Stimulated activated CD8-positive, alpha-beta memory T cell treated with anti-CD3 and anti-CD28 coated beads, Interleukin-15, amount 100 ng/mL, for 24 hours (primary cell): ENCODE measurements around the gene SORCS3.

ENCODE experiments used
- DNase-seq: peaks from one replicate; pipeline ENCODE4 v3.0.0-alpha.2; 2020; ENCODE audit warnings: low read depth

The SORCS3 gene

DNA sequence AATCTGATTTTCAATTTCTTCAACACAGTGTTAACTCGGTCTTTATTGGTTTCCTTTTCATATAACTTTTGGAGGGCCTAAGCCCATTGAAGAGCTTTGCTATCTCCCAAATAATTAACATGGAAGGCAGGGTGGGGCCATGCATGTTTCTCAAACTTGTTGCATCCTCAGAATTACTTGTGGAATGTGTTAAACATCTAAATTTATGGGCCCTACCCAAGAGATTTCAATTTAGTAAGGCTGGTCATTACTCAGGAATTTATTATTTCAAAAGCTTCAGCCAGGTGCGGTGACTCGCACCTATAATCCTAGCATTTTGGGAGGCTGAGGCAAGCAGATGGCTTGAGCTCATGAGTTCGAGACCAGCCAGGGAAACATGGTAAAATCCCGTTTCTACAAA is 208.9 kb downstream of the SORCS3 start:
- no peak for DNase-seq

GRCh38 chr10:104867966-104868598 is 227.0 kb downstream of the SORCS3 start:
- DNase-seq, result no peak

DNA sequence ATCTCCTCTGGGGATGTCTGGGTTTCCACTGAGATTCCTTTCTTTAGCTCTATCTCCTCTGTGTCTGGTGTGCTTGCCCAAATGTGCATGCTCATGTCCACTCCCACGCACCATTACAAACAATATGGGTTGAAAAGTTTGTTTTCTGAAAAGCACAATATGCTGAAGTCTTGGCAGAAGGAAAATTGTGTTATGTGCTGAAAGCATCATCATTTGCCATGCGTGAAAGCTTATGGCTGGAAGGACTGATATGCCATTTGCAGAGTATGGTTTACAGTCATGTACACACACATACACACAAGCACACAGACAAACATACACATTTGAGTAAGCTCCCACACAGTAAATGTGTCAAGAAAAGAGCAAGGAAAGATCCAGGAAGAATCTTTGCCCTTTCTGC is 231.6 kb downstream of the SORCS3 start:
- no peak for DNase-seq

DNA sequence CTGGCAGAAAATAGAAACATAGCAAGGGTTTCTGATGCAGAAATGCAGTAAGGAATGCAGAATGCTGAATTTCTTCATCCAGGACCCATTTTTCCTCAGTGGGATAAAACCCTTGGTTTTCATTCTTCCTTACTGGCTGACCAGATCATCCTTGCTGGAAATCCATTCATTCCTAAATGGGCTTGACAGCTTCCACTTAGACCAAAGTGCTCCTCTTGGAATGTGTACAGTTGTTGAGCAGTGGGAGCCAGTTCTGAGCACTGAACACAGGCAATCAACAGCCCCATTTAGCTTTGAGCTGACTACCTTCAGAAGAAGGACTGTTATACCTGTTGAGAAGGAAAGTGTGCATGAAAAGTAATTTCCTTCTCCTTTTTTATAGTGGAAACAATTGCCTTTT is 232.1 kb downstream of the SORCS3 start:
- no peak for DNase-seq

DNA sequence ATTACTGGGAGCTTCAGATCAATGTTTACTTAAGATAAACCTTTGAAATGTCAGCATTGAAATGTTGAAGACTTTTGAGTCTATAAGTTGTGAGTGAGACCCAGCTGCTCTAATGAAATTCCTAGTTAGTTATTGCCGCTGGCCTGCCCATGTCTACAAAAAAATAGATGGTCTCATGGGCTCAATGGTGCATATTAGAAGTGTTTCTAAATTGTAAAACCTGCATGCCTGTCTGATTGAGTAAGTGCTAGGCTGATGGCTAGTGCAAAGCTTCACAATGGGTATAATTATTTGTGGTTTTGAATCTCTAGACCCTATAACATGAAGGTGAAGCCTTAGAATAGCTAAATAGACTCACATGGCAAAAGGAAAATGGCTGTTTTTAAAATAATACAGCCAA is 234.5 kb downstream of the SORCS3 start:
- DNase-seq, result no peak

DNA sequence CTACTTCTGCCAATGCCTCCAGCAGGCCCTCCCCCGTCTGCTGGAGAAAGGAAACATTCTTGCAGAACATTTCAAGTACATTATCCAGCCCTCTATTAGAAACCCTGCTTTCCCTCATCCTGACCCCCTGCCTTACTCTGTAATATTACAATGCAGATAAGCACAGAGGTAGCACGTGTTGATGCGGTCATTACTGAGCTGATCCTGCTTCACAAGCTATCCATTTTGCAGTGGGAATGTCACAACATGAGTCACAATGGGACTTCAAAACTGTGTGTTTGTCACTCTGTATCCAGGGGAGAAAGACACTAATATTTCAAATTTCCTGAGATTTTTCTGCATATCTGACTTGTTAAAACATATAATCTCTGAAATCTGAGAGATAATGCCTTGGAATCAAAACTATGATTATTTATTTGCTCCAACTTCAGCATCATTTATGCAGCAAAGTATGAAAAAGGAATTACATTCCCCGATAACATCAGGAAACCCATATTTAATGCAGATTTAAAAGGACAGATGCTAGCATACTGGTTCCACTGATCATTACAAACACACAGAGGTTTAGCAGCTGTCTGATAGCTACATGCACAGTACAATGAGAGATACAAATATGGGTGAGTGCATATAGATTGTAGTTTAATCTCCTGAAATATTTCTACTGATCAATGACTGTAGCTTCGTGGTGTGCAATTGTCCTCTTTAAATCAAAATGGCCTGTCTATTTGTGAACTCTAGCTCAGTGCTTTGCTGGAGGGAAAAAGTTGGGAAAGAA is 239.7 kb downstream of the SORCS3 start:
- no peak for DNase-seq

- DNase-seq, result no peak
These were observed 240.7 kb downstream of the SORCS3 start for GRCh38 chr10:104881740-104882139.

GRCh38 chr10:104892879-104893617 is 252.0 kb downstream of the SORCS3 start:
- no peak for DNase-seq

GRCh38 chr10:104893701-104894100 is 252.6 kb downstream of the SORCS3 start:
- DNase-seq, result no peak

DNA sequence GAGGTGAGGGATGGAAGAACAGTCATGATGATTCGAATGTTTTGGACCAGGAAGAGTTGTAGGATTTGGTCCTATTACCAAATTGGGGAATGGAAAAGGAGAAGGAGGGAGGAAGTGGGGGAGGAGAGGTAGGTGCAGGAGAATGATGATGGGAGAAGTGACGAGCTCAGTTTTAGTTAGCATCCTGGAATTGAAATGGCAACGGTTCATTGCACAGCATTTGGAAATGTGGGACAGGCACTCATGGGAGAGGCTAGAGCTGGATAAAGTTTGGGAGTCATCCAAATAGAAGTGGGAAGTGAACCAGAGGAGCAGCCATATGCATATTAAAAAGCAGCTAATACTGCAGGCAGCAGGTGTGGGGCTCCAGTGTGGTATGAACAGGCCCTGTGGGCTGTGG is 253.6 kb downstream of the SORCS3 start:
- no peak for DNase-seq

- DNase-seq, result no peak
These were observed 254.5 kb downstream of the SORCS3 start for GRCh38 chr10:104895541-104895940.

DNA sequence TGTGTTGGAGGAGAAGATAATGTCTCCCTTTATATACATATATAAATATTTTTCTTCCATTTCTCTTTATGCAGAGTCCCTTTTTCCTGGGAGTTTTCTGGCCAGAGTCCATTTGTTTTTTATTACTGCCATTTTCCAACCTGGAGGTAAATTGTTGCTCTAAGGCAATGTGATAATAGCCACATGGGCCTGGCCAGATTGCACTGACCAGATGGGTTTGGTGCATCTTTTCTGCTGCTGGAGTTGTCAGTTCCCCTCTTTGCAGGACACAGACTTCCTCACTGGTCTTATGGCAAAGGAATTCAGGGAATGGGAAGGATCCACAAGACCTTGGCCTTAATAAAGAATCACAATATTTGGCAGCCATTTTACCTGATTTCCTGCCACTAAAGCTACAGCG is 254.9 kb downstream of the SORCS3 start:
- no peak for DNase-seq

DNA sequence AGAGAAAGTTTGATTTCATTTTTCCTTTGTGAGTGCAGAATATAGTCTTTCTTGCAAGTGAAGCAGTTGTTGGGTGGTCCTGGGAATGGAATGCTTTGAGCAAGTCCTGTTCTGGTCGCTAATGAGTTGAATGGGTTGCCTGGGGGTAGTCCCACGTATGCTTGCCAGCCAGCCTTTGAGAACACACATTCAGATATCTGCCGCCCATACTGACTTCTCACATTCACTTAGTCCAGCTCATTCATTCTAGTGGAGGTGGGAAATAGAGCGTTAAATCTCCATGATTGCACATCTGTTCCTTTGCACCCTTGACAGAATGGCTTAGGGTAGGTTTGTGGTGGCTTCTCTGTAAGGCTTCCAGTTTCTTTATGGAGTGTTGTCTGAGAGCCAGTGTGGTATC is 256.6 kb downstream of the SORCS3 start:
- DNase-seq, result no peak

DNA sequence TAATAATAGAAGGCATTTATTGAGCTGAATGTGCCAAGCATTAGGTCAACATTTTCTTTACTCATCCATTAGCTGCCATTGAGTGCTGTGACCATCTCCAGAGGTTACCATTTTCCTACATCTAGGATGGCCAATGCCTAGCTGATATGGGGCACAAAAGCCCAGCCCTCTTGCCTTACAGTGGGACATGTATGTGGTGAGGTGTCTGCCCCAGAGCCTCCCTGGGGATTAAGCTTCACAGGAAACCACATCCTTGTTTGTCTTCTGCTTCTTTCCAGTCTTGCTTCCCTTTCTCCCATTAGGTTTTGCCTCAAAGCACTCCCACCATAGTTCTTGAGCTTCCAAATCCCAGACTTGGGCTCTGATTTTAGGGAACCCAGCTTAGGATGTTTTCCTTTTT is 258.7 kb downstream of the SORCS3 start:
- no peak for DNase-seq

GRCh38 chr10:104903433-104903832 is 262.3 kb downstream of the SORCS3 start:
- DNase-seq, result no peak

DNA sequence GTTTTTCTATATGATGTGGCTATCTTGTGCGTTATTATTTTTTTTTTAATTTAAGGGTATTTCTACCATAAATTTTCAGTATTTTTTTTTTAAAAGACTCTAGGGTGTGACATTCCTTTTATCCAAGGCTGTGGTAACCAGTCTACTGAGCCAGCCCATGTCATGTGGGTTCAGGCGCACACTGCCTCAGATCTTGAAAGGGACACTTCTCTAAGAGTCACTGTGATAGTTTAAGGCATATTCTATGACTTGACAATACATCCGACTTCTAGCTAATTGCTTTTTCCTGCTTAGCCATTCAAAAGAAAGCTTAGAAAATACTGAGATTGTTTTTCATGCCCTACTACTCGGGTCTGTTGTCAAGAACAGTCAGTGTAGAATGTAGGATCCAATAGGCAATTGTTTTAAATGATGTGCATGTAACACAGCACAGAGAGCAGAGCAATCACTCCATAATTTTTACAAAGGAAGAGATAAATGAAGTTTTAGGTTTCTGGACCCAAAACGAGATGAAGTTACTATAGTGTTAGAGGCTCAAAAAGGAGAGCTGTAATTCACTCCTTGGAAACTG is 263.7 kb downstream of the SORCS3 start:
- no peak for DNase-seq

- no peak for DNase-seq
These were observed 265.0 kb downstream of the SORCS3 start for GRCh38 chr10:104906112-104906511.

- no peak for DNase-seq
These were observed 266.4 kb downstream of the SORCS3 start for GRCh38 chr10:104907521-104907920.

- DNase-seq, result no peak
These were observed 267.5 kb downstream of the SORCS3 start for GRCh38 chr10:104908581-104908980.

GRCh38 chr10:104910712-104911111 is 269.6 kb downstream of the SORCS3 start:
- no peak for DNase-seq

GRCh38 chr10:104913390-104913789 is 272.3 kb downstream of the SORCS3 start:
- DNase-seq, result no peak

DNA sequence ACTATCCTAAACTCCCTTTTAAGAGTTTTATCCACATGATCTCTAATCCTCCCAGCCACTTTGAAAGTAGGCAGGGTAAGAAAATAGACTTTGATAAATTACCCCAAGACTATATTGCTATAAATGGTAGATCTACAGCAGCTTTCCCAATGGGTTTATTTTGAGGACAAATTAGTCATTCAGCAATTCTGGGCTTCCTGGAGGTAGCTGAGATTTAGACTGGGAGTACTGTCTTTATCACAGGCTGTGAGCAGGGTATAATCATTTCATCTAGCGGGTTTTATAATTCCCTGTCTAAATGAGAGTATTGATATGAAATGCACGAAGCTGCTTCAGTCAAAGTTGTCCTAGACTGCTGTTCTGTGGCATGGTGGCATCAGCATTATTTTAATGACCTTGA is 279.4 kb downstream of the SORCS3 start:
- DNase-seq, result no peak

- no peak for DNase-seq
These were observed 280.7 kb downstream of the SORCS3 start for GRCh38 chr10:104921763-104922162.
